H1 (cell line): Measurements from ENCODE around the gene BCL2. TPM values are rescaled to one million over a fixed set of nuclear protein-coding genes. Genes with fewer than 3 reads are reported as not detected.

Experiments
- CTCF ChIA-PET: fragments of 300-600 bp; sonication (Branson Sonifier 250); formaldehyde crosslinking; loops from one replicate; lab custom pipeline; 2021; ENCODE audit not compliant: partially characterized antibody; lab: Charles Lee
- POLR2A ChIA-PET: fragments of 300-600 bp; sonication (Branson Sonifier 250); formaldehyde crosslinking; loops from one replicate; lab custom pipeline; 2021; ENCODE audit warnings: inconsistent platforms; ENCODE audit not compliant: partially characterized antibody; lab: Charles Lee
- DNase-seq, 2 experiments: peaks; one replicate each; pipeline versions ENCODE4 v3.0.0 to v3.0.0-alpha.2; 2010 to 2022; ENCODE audit warnings: low spot score in 2 of 2, low read depth in 1 of 2, mixed read lengths in 1 of 2
- FAIRE-seq: peaks from 2 replicates; lab custom pipeline; 2011; peaks lifted over from hg19 to GRCh38; lab: Jason Lieb, UNC
- H2AFZ ChIP-seq: 2 replicates; pipeline ENCODE4 v1.8.1; 2012; ENCODE audit warnings: low read length, inconsistent platforms
- H2AK5ac ChIP-seq: 2 replicates; pipeline ENCODE4 v1.6.1; 2013; ENCODE audit warnings: low read depth, low read length
- H2BK120ac ChIP-seq: replicated peaks from 2 replicates; pipeline ENCODE3; 2013; ENCODE audit warnings: low read depth, low read length, inconsistent platforms
- H2BK12ac ChIP-seq: 2 replicates; pipeline ENCODE4 v1.6.1; 2013; ENCODE audit warnings: low read depth, low read length
- H2BK15ac ChIP-seq: 2 replicates; pipeline ENCODE4 v1.6.1; 2013; ENCODE audit warnings: low read length
- H2BK20ac ChIP-seq: 2 replicates; pipeline ENCODE4 v1.6.1; 2013; ENCODE audit warnings: low read length
- H2BK5ac ChIP-seq: 2 replicates; pipeline ENCODE4 v1.6.1; 2013; ENCODE audit warnings: low read depth, low read length
- H3K14ac ChIP-seq: 2 replicates; pipeline ENCODE4 v1.6.1; 2013; ENCODE audit warnings: inconsistent platforms; ENCODE audit not compliant: insufficient read length
- H3K18ac ChIP-seq: 2 replicates; pipeline ENCODE4 v1.6.1; 2013; ENCODE audit warnings: low read length; ENCODE audit errors: extremely low read depth
- H3K23ac ChIP-seq: 2 replicates; pipeline ENCODE4 v1.6.1; 2013; ENCODE audit warnings: inconsistent platforms; ENCODE audit not compliant: insufficient read length
- H3K23me2 ChIP-seq: 2 replicates; pipeline ENCODE4 v1.6.1; 2013; ENCODE audit warnings: low read depth, low read length
- H3K27ac ChIP-seq: 2 replicates; pipeline ENCODE4 v1.6.1; 2011; ENCODE audit warnings: low read depth, low read length, inconsistent platforms
- H3K27me3 ChIP-seq, 4 experiments: replicated peaks in 1 of 4; 1 replicate in 1 of 4; 2 replicates in 3 of 4; pipeline versions ENCODE4 v1.6.1 to v1.8.1; 2011 to 2013; ENCODE audit warnings: low read length in 3 of 4, mild to moderate bottlenecking in 3 of 4, inconsistent platforms in 2 of 4, mixed read lengths in 2 of 4, moderate library complexity in 1 of 4; ENCODE audit not compliant: control insufficient read depth in 3 of 4, insufficient read depth in 3 of 4; ENCODE audit errors: extremely low read depth in 1 of 4
- H3K36me3 ChIP-seq, 4 experiments: 2 replicates each; pipeline versions ENCODE4 v1.6.1 to v1.8.1; 2011 to 2013; ENCODE audit warnings: mild to moderate bottlenecking in 4 of 4, low read length in 3 of 4, moderate library complexity in 2 of 4, control low read depth in 1 of 4, inconsistent platforms in 1 of 4; ENCODE audit not compliant: insufficient read depth in 4 of 4, control insufficient read depth in 2 of 4
- H3K4ac ChIP-seq: replicated peaks from 2 replicates; pipeline ENCODE3; 2013; ENCODE audit warnings: low read length, low read depth, mixed read lengths, inconsistent platforms; ENCODE audit not compliant: insufficient read length
- H3K4me1 ChIP-seq, 4 experiments: replicated peaks in 1 of 4; 1 replicate in 1 of 4; 2 replicates in 3 of 4; pipeline versions ENCODE4 v1.6.1 to v1.8.1; 2011 to 2013; ENCODE audit warnings: low read length in 3 of 4, inconsistent platforms in 2 of 4, mixed read lengths in 1 of 4; ENCODE audit not compliant: insufficient read depth in 4 of 4, control insufficient read depth in 3 of 4
- H3K4me2 ChIP-seq, 2 experiments: 2 replicates each; pipeline versions ENCODE4 v1.6.1 to v1.8.1; 2011 to 2013; ENCODE audit warnings: low read depth in 2 of 2, low read length in 2 of 2, control low read depth in 1 of 2, inconsistent platforms in 1 of 2, mild to moderate bottlenecking in 1 of 2; ENCODE audit not compliant: insufficient read depth in 1 of 2
- H3K4me3 ChIP-seq, 4 experiments: fragments of 200-600, 300-600 bp in 1 of 4; sonication (generic), shearing (Covaris generic), sonication (Bioruptor Twin) in 1 of 4; 2 replicates each; pipeline versions ENCODE4 v1.5.1 to v1.8.1; 2011 to 2016; ENCODE audit warnings: low read length in 4 of 4, low read depth in 3 of 4, control low read depth in 2 of 4, inconsistent platforms in 2 of 4, mild to moderate bottlenecking in 2 of 4, mixed read lengths in 1 of 4, moderate library complexity in 1 of 4; ENCODE audit not compliant: insufficient read depth in 2 of 4; ENCODE audit errors: extremely low read depth in 1 of 4
- H3K56ac ChIP-seq: replicated peaks from 2 replicates; pipeline ENCODE3; 2013; ENCODE audit warnings: low read depth, mild to moderate bottlenecking, mixed read lengths, low read length, inconsistent platforms; ENCODE audit not compliant: insufficient read length
- H3K79me1 ChIP-seq: 2 replicates; pipeline ENCODE4 v1.6.1; 2013; ENCODE audit warnings: low read depth, low read length, control low read depth
- H3K79me2 ChIP-seq, 2 experiments: 2 replicates each; pipeline versions ENCODE4 v1.6.1 to v1.8.1; 2012 to 2013; ENCODE audit warnings: low read length in 2 of 2, mild to moderate bottlenecking in 2 of 2, inconsistent platforms in 1 of 2; ENCODE audit not compliant: insufficient read depth in 2 of 2, control insufficient read depth in 1 of 2
- H3K9ac ChIP-seq, 4 experiments: replicated peaks in 1 of 4; 1 replicate in 1 of 4; 2 replicates in 3 of 4; pipeline versions ENCODE4 v1.6.1 to v1.8.1; 2011 to 2013; ENCODE audit warnings: low read depth in 3 of 4, low read length in 3 of 4, control low read depth in 2 of 4, mild to moderate bottlenecking in 2 of 4, moderate library complexity in 2 of 4, inconsistent platforms in 1 of 4; ENCODE audit errors: extremely low read depth in 1 of 4
- H3K9me3 ChIP-seq, 2 experiments: 2 replicates each; pipeline versions ENCODE4 v1.6.1 to v1.8.1; 2012 to 2013; ENCODE audit warnings: mild to moderate bottlenecking in 2 of 2, moderate library complexity in 2 of 2, control low read depth in 1 of 2, inconsistent platforms in 1 of 2, low read depth in 1 of 2, low read length in 1 of 2, mixed read lengths in 1 of 2; ENCODE audit not compliant: insufficient read depth in 2 of 2
- H4K20me1 ChIP-seq, 2 experiments: replicated peaks in 1 of 2; 2 replicates each; pipeline versions ENCODE3 to v1.8.1; 2011 to 2013; ENCODE audit warnings: inconsistent platforms in 2 of 2, low read length in 2 of 2, mild to moderate bottlenecking in 1 of 2; ENCODE audit not compliant: insufficient read depth in 2 of 2, control insufficient read depth in 1 of 2
- H4K5ac ChIP-seq: 2 replicates; pipeline ENCODE4 v1.6.1; 2013; ENCODE audit warnings: low read length, low read depth, mixed read lengths, inconsistent platforms; ENCODE audit not compliant: insufficient read length
- H4K8ac ChIP-seq: 2 replicates; pipeline ENCODE4 v1.8.0; 2013; ENCODE audit warnings: mild to moderate bottlenecking, moderate library complexity, low read length, inconsistent platforms; ENCODE audit not compliant: insufficient read depth; ENCODE audit errors: extremely low read depth
- H4K91ac ChIP-seq: replicated peaks from 2 replicates; pipeline ENCODE3; 2013; ENCODE audit warnings: low read length, mixed read lengths, inconsistent platforms; ENCODE audit not compliant: insufficient read length
- SIN3A ChIP-seq, 2 experiments: IDR thresholded peaks in 1 of 2; conservative IDR thresholded peaks in 1 of 2; 2 replicates each; pipeline ENCODE4 v1.6.1; 2011 to 2012; ENCODE audit warnings: low read length in 2 of 2, improper control_type of control experiment in 1 of 2, low read depth in 1 of 2, mild to moderate bottlenecking in 1 of 2
- SP1 ChIP-seq: IDR thresholded peaks from 2 replicates; pipeline ENCODE4 v1.6.1; 2011; ENCODE audit warnings: low read depth, low read length
- WGBS, 2 experiments: shearing (Covaris generic) in 1 of 2; methylation state at CpG; one replicate each; pipeline versions ENCODE4 v1.1.6 to v1.1.7; 2013 to 2015; ENCODE audit warnings: low lambda C conversion rate in 2 of 2, mixed read lengths in 2 of 2, inconsistent platforms in 1 of 2, low coverage in 1 of 2, missing lambda C conversion rate in 1 of 2; ENCODE audit not compliant: insufficient replicate concordance in 2 of 2, insufficient coverage in 1 of 2, insufficient read length in 1 of 2; ENCODE audit errors: extremely low coverage in 1 of 2, missing lambda C conversion rate in 1 of 2; 5-methylcytosine and 5-hydroxymethylcytosine counted together
- polyA plus RNA-seq, 7 experiments: library from polyadenylated mRNA; depleted of rRNA in 3 of 7; stranded (reverse) in 5 of 7; unstranded in 2 of 7; fragments of >200 nt in 5 of 7; fragments of 200-250 nt in 2 of 7; gene quantifications; 1 replicate in 5 of 7; 2 replicates in 1 of 7; 4 replicates in 1 of 7; pipeline versions ENCODE4 v1.2.1 to v1.2.3, GENCODE V29; 2011 to 2013; ENCODE audit warnings: missing spikeins in 2 of 7, mixed read lengths in 2 of 7
- total RNA-seq: library from RNA; stranded (reverse); fragmentation: NEBNext Ultra II Directional; extraction: Animal tissue kit (Norgen Biotek cat#: 25700); gene quantifications from 2 replicates; pipeline ENCODE4 v1.2.1, GENCODE V29; 2021

Gene BCL2
- total and polyA plus RNA-seq, 2 of the 8 experiments (the other 6 are each of a cell fraction or from before 2014, with no cell fraction given): 0.59 to 4.5 TPM

- H3K9me3 ChIP-seq: no peaks in the 10 kb centered on the region
- no peak overlapping the region for H3K4me3 ChIP-seq
- 80% methylated on average over 8 of the region's 8 CpGs; no CpG with 5 or more reads in 1 of the 2 experiments for WGBS, 2 experiments
- H3K27me3 ChIP-seq: no peaks in the 10 kb centered on the region
- DNase-seq (no peak), FAIRE-seq (no peak)
- CTCF ChIA-PET: interaction anchor here (0.9 to 5.8 kb wide), 8 partner anchors 11 to 173 kb away, joined by 3 to 49 read pairs (median 4); no protein-coding TSS in a partner anchor
- H3K14ac ChIP-seq: no peak overlapping the region
- H3K4me2 ChIP-seq: no peak overlapping the region
- H3K79me2 ChIP-seq: no peaks in the 10 kb centered on the region
- no peak overlapping the region for H4K8ac ChIP-seq
- H4K5ac ChIP-seq: no peak overlapping the region
- POLR2A ChIA-PET: no interaction called here
- H3K9ac ChIP-seq: no peak overlapping the region
- no peaks in the 10 kb centered on the region for H4K20me1 ChIP-seq
- H2AK5ac ChIP-seq: no peak overlapping the region
- H2BK120ac ChIP-seq: no peak overlapping the region
- H4K91ac ChIP-seq: no peak overlapping the region
- H2BK5ac ChIP-seq: no peak overlapping the region
- H3K27ac ChIP-seq: no peak overlapping the region
- H3K79me1 ChIP-seq: no peaks in the 10 kb centered on the region
- H2BK12ac ChIP-seq: no peak overlapping the region
- peaks cover 0 to 3% (median 0%) of the 10 kb centered on the region in 4 experiments; a peak in 3 of 7 replicates for H3K4me1 ChIP-seq
- H3K18ac ChIP-seq: no peak overlapping the region
- no peak overlapping the region for H2AFZ ChIP-seq
- H3K23me2 ChIP-seq: no peaks in the 10 kb centered on the region
- no peaks in the 10 kb centered on the region for H3K36me3 ChIP-seq
- no peak overlapping the region for H3K56ac ChIP-seq
- H2BK15ac ChIP-seq: no peak overlapping the region
- TF ChIP-seq SIN3A (conservative IDR thresholded peaks at IDR 0.05 in 1 of 2, IDR thresholded peaks at IDR 0.05 in 1 of 2; ENCODE audit: low read depth in 1 of 2, low read length in 2 of 2) (no peak), SP1 (0 out of 2 replicates have a peak, but pooled peaks have one; percentile 45)
- no peak overlapping the region for H2BK20ac ChIP-seq
- no peak overlapping the region for H3K23ac ChIP-seq
- no peak overlapping the region for H3K4ac ChIP-seq
Measured at GRCh38 chr18:63150326-63150725, 169.2 kb downstream of the BCL2 start.
